WTC11 (cell line): Measurements from ENCODE around the gene NTRK2. TPM values are rescaled to one million over a fixed set of nuclear protein-coding genes. Genes with fewer than 3 reads are reported as not detected.

Experiments used
- ATAC-seq: fragments of 200-7000 bp; cut with Tn5 transposase; 2 replicates; pipeline ENCODE4 v1.10.0; 2021; ENCODE audit warnings: mild to moderate bottlenecking, moderate library complexity
- CTCF ChIA-PET: fragments of 300-600 bp; sonication (Branson Sonifier 250); formaldehyde crosslinking; loops from one replicate; lab custom pipeline; 2021; ENCODE audit warnings: antibody characterized with exemption; lab: Charles Lee
- POLR2A ChIA-PET: fragments of 350-600 bp; sonication (Branson Sonifier 250); formaldehyde crosslinking; loops from one replicate; lab custom pipeline; 2021; ENCODE audit warnings: antibody characterized with exemption; lab: Charles Lee
- DNase-seq: peaks from one replicate; pipeline ENCODE4 v3.0.0; 2021; ENCODE audit warnings: low spot score
- H3K27ac Mint-ChIP-seq: 2 replicates; pipeline ENCODE4 v1.8.0; 2021; ENCODE audit warnings: mixed read lengths
- H3K27me3 Mint-ChIP-seq: 2 replicates; pipeline ENCODE4 v1.8.0; 2021; ENCODE audit warnings: low read depth, mild to moderate bottlenecking, moderate library complexity, mixed read lengths
- H3K36me3 Mint-ChIP-seq: 2 replicates; pipeline ENCODE4 v1.8.0; 2021; ENCODE audit warnings: mixed read lengths
- H3K4me1 Mint-ChIP-seq: 2 replicates; pipeline ENCODE4 v1.8.0; 2022; ENCODE audit warnings: mixed read lengths
- H3K4me3 Mint-ChIP-seq: 2 replicates; pipeline ENCODE4 v1.8.0; 2021; ENCODE audit warnings: mild to moderate bottlenecking, moderate library complexity, mixed read lengths
- H3K9me3 Mint-ChIP-seq: 2 replicates; pipeline ENCODE4 v1.8.0; 2021; ENCODE audit warnings: mixed read lengths
- ARID4B ChIP-seq: sonication (generic); formaldehyde crosslinking; IDR thresholded peaks from 2 replicates; pipeline ENCODE4 v1.8.0; 2023; ENCODE audit warnings: missing genetic modification reagents, mild to moderate bottlenecking, borderline replicate concordance
- ATF1 ChIP-seq: sonication (generic); formaldehyde crosslinking; IDR thresholded peaks from 2 replicates; pipeline ENCODE4 v1.8.1; 2023; ENCODE audit warnings: mild to moderate bottlenecking, moderate library complexity, missing genetic modification reagents
- ATF2 ChIP-seq: sonication (generic); formaldehyde crosslinking; IDR thresholded peaks from 2 replicates; pipeline ENCODE4 v1.8.1; 2022; ENCODE audit warnings: low read depth, missing genetic modification reagents, borderline replicate concordance
- CREB1 ChIP-seq: sonication (generic); formaldehyde crosslinking; IDR thresholded peaks from 2 replicates; pipeline ENCODE4 v1.8.0; 2023; ENCODE audit warnings: mild to moderate bottlenecking, missing genetic modification reagents
- CREM ChIP-seq: sonication (generic); formaldehyde crosslinking; IDR thresholded peaks from 2 replicates; pipeline ENCODE4 v1.8.1; 2022; ENCODE audit warnings: mild to moderate bottlenecking, missing genetic modification reagents, moderate library complexity
- E2F1 ChIP-seq: sonication (generic); formaldehyde crosslinking; IDR thresholded peaks from 2 replicates; pipeline ENCODE4 v1.8.0; 2022; ENCODE audit warnings: mild to moderate bottlenecking, missing genetic modification reagents
- EMX1 ChIP-seq: fragments of 250-450 bp; sonication (Bioruptor Pico); IDR thresholded peaks from 2 replicates; pipeline ENCODE4 v1.8.0; 2021; ENCODE audit warnings: mild to moderate bottlenecking
- FOXP1 ChIP-seq: sonication (generic); formaldehyde crosslinking; IDR thresholded peaks from 2 replicates; pipeline ENCODE4 v1.8.0; 2022; ENCODE audit warnings: missing genetic modification reagents, mild to moderate bottlenecking, moderate library complexity, borderline replicate concordance
- FOXP4 ChIP-seq: sonication (generic); formaldehyde crosslinking; IDR thresholded peaks from 2 replicates; pipeline ENCODE4 v1.8.0; 2022; ENCODE audit warnings: mild to moderate bottlenecking, missing genetic modification reagents
- HMGA2 ChIP-seq: fragments of 250-450 bp; sonication (Bioruptor Pico); IDR thresholded peaks from 2 replicates; pipeline ENCODE4 v1.4.0; 2021; ENCODE audit warnings: mild to moderate bottlenecking, moderate library complexity
- MAX ChIP-seq: sonication (generic); formaldehyde crosslinking; IDR thresholded peaks from 2 replicates; pipeline ENCODE4 v1.8.0; 2022; ENCODE audit warnings: mild to moderate bottlenecking, missing genetic modification reagents
- MYBL2 ChIP-seq: sonication (generic); formaldehyde crosslinking; IDR thresholded peaks from 2 replicates; pipeline ENCODE4 v1.8.1; 2023; ENCODE audit warnings: mild to moderate bottlenecking, moderate library complexity, missing genetic modification reagents
- NFYB ChIP-seq: sonication (generic); formaldehyde crosslinking; conservative IDR thresholded peaks from 2 replicates; pipeline ENCODE4 v1.8.0; 2022; ENCODE audit warnings: low read depth, missing genetic modification reagents
- TEAD4 ChIP-seq: sonication (generic); formaldehyde crosslinking; IDR thresholded peaks from 2 replicates; pipeline ENCODE4 v1.8.0; 2022; ENCODE audit warnings: mild to moderate bottlenecking, missing genetic modification reagents
- ZBTB43 ChIP-seq: sonication (generic); formaldehyde crosslinking; IDR thresholded peaks from 2 replicates; pipeline ENCODE4 v1.8.1; 2023; ENCODE audit warnings: mild to moderate bottlenecking, missing genetic modification reagents
- ZMAT4 ChIP-seq: fragments of 250-450 bp; sonication (Bioruptor Pico); IDR thresholded peaks from 2 replicates; pipeline ENCODE4 v1.9.0; 2021; ENCODE audit warnings: mild to moderate bottlenecking
- ZNF232 ChIP-seq: sonication (generic); formaldehyde crosslinking; IDR thresholded peaks from 2 replicates; pipeline ENCODE4 v1.8.0; 2022; ENCODE audit warnings: mild to moderate bottlenecking, missing genetic modification reagents
- ZNF423 ChIP-seq: fragments of 250-450 bp; sonication (Bioruptor Pico); IDR thresholded peaks from 2 replicates; pipeline ENCODE4 v2.1.2; 2022; ENCODE audit warnings: mild to moderate bottlenecking, moderate library complexity
- ZNF425 ChIP-seq: fragments of 250-450 bp; sonication (Bioruptor Pico); conservative IDR thresholded peaks from 2 replicates; pipeline ENCODE4 v1.9.0; 2021; ENCODE audit warnings: mild to moderate bottlenecking
- total RNA-seq: library from RNA; stranded (reverse); gene quantifications from 3 replicates; pipeline ENCODE4 v1.2.3, GENCODE V29; 2021

NTRK2 gene
- total RNA-seq, 1 experiment from 2014 or later = 0.02 TPM

GRCh38 chr9:84673806-84674205 lies 4.3 kb downstream of the NTRK2 start (continued):
- TF ChIP-seq ZNF425 = no peak
- no peak for TF ChIP-seq TEAD4 (CRISPR knock-in tag)
- no peak for TF ChIP-seq E2F1
- no peak for TF ChIP-seq ZNF423 (CRISPR knock-in tag)
- no peak for TF ChIP-seq FOXP1

GRCh38 chr9:84677080-84677479 lies 7.6 kb downstream of the NTRK2 start:
- Mint-ChIP-seq H3K4me3 (no peak overlapping the region), H3K27me3 (peaks cover 18% of the 10 kb centered on the region), H3K9me3 (no peaks in the 10 kb centered on the region), H3K27ac (no peak overlapping the region), H3K36me3 (no peaks in the 10 kb centered on the region), H3K4me1 (no peaks in the 10 kb centered on the region)
- no peak for TF ChIP-seq EMX1 (CRISPR knock-in tag)
- ChIA-PET POLR2A (no interaction called here), CTCF (interaction anchor here (1.0 to 1.6 kb wide), 2 partner anchors 9 to 21 kb away, joined by 3 to 4 read pairs; no protein-coding TSS in a partner anchor)
- DNase-seq (no peak), ATAC-seq (no peak)

GRCh38 chr9:84679571-84679970 lies 10.0 kb downstream of the NTRK2 start:
- no peak for ATAC-seq
- ChIA-PET CTCF (no interaction called here), POLR2A (no interaction called here)
- no peak for DNase-seq
- Mint-ChIP-seq H3K9me3 (no peaks in the 10 kb centered on the region), H3K27me3 (no peaks in the 10 kb centered on the region), H3K4me1 (no peaks in the 10 kb centered on the region), H3K36me3 (no peaks in the 10 kb centered on the region), H3K27ac (no peak overlapping the region), H3K4me3 (no peak overlapping the region)
- TF ChIP-seq ARID4B (CRISPR knock-in tag) = no peak
- no peak for TF ChIP-seq HMGA2 (CRISPR knock-in tag)
- no peak for TF ChIP-seq ZBTB43 (CRISPR knock-in tag)
- TF ChIP-seq ATF1 (CRISPR knock-in tag) = no peak
- TF ChIP-seq CREM (CRISPR knock-in tag) = no peak
- TF ChIP-seq ZMAT4 (CRISPR knock-in tag) = no peak
- no peak for TF ChIP-seq MYBL2 (CRISPR knock-in tag)
- TF ChIP-seq NFYB (CRISPR knock-in tag) = no peak
- no peak for TF ChIP-seq ZNF232 (CRISPR knock-in tag)
- no peak for TF ChIP-seq FOXP4 (CRISPR knock-in tag)
- TF ChIP-seq MAX (CRISPR knock-in tag) = no peak
- TF ChIP-seq ATF2 (CRISPR knock-in tag) = no peak
- TF ChIP-seq CREB1 = no peak
- TF ChIP-seq TEAD4 (CRISPR knock-in tag) = no peak
